Suprapubic skin (tissue), 3 donors: ENCODE results near the gene PDE2A.

Source experiments
- CTCF ChIP-seq, 2 donors: fragments of 200-600 bp in 1 of 2; fragments of 450-650 bp in 1 of 2; sonication (generic) in 1 of 2; IDR thresholded peaks; one replicate each; pipeline ENCODE4 v1.5.1; 2016 to 2019; ENCODE audit warnings: antibody characterized with exemption in 2 of 2, mild to moderate bottlenecking in 1 of 2, moderate library complexity in 1 of 2
- EP300 ChIP-seq: sonication (generic); formaldehyde crosslinking; IDR thresholded peaks from one replicate; pipeline ENCODE4 v1.6.1; 2017; ENCODE audit warnings: antibody characterized with exemption
- POLR2A ChIP-seq, 2 donors: fragments of 450-650 bp; IDR thresholded peaks; one replicate each; pipeline ENCODE4 v1.6.1; 2017; ENCODE audit warnings: antibody characterized with exemption in 2 of 2, mild to moderate bottlenecking in 2 of 2, moderate library complexity in 2 of 2

- no peak for TF ChIP-seq CTCF (IDR thresholded peaks at IDR 0.05)
- TF ChIP-seq POLR2A (IDR thresholded peaks at IDR 0.05) = no peak
- no peak for TF ChIP-seq EP300
Measured at GRCh38 chr11:72575533-72576242, 98.5 kb downstream of the PDE2A start.
